Mesangial cell (primary cell): ENCODE measurements around the gene ICOS. TPM values are rescaled to one million over a fixed set of nuclear protein-coding genes. Genes with fewer than 3 reads are reported as not detected.

Experiments used
- total RNA-seq: library from RNA; depleted of rRNA; stranded (reverse); fragments of >200 nt; gene quantifications from 2 replicates; pipeline ENCODE4 v1.2.3, GENCODE V29; 2015

Gene ICOS, protein sequence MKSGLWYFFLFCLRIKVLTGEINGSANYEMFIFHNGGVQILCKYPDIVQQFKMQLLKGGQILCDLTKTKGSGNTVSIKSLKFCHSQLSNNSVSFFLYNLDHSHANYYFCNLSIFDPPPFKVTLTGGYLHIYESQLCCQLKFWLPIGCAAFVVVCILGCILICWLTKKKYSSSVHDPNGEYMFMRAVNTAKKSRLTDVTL
- not detected in 2 replicates for total RNA-seq

DNA sequence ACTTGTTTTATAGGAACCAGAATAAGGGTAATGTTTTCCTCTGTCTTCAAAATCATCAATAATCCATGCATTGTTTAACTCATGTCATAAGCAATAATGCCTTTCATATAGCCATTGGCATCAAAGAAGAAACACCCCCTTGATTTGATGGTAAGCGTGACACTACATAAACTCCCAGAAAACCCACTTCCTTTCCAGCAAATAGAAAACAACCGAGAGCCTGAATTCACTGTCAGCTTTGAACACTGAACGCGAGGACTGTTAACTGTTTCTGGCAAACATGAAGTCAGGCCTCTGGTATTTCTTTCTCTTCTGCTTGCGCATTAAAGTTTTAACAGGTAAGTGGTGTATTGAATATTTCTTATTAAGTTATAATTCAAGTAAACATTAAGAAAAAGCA lies at the start of gene ICOS:
TSS of gene ICOS (plus strand) at position 229 of the 400 bp plus-strand sequence. CDS start at position 281, 52 bp downstream.

Other genes starting within 250 kb of the ICOS start
- gene CD28, start 230.1 kb upstream of the ICOS start, total RNA-seq, result not detected in 2 replicates
- gene CTLA4, start 69.0 kb upstream of the ICOS start, total RNA-seq, result not detected in 2 replicates